ENCODE results near the gene KCNT1.

Gene KCNT1

GRCh38 chr9:135804581-135805421 lies 102.8 kb downstream of the KCNT1 start:
- no peak for TF ChIP-seq MYC (IDR thresholded peaks at IDR 0.05; ENCODE audit: low read depth, low read length)
- no peak for TF ChIP-seq POLR2A (IDR thresholded peaks at IDR 0.05; ENCODE audit: extremely low read depth, insufficient read length)
- TF ChIP-seq, protein P1, sequence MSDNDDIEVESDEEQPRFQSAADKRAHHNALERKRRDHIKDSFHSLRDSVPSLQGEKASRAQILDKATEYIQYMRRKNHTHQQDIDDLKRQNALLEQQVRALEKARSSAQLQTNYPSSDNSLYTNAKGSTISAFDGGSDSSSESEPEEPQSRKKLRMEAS (IDR thresholded peaks at IDR 0.05; ENCODE audit: low read depth, low read length): no peak
- TF ChIP-seq CTCF (IDR thresholded peaks at IDR 0.05; ENCODE audit: low read depth, low read length): peak; percentile 26
- peak; percentile 31 for DNase-seq (ENCODE audit: low read depth)

DNA sequence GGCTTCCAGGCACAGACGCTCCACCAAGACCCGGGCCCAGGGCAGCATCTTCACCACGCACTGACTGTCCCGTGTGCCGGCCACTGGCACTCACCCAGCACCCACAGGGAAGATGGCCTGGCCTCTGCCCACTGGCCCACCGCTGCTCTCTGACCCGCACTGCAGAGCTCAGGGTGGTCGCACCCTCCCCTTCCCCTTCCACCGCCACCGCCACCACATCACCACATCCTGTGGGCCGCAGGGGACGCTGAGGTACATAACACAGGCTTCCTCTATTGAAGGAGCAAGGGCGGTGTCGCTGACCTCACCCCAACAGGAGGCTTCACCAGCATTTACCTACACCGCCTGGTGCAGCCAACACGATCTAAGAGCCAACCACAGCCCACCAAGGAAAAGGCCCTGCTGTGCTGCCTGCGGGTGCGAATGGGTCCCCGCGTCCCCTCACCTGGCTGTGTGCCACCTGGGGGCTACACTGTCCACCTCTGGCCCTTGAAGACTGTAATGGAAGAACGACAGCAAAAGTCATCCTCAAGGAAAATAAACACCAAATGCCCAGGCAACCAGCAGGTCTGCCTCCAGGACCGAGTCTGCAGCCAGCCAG lies 103.5 kb downstream of the KCNT1 start:
- no peak overlapping the region for H3K4me3 ChIP-seq (ENCODE audit: low read depth, low read length)
- DNase-seq (ENCODE audit: low read depth): peak; percentile 62
- TF ChIP-seq MYC (IDR thresholded peaks at IDR 0.05; ENCODE audit: low read depth, low read length) (no peak), CTCF (IDR thresholded peaks at IDR 0.05; ENCODE audit: low read depth, low read length) (no peak), POLR2A (IDR thresholded peaks at IDR 0.05; ENCODE audit: extremely low read depth, insufficient read length) (no peak)
- TF ChIP-seq, protein P1 (IDR thresholded peaks at IDR 0.05; ENCODE audit: low read depth, low read length): no peak

More at GRCh38 chr9:135804581-135805421, 102.8 kb downstream of the KCNT1 start:
- H3K4me3 ChIP-seq (ENCODE audit: low read depth, low read length): no peak overlapping the region

DNA sequence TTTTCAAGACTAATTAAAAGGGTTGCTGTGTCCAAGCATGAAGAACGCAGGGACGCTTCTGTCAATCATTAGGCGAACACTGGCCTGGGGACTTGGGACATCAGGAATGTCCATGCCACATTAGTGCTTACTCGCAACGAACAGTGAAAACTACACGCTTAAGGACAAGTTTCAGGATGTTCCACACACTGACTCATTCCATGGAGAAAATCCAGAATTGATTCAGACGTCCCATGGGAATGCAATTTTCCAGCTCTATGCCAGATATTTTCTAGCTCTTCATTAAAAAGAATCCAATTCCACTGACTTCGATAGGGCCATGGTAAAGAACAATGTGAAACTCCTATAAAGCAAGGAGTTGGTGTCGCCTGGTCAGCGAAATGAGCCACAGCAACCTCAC lies 107.2 kb downstream of the KCNT1 start:
- no peak for TF ChIP-seq MYC (IDR thresholded peaks at IDR 0.05; ENCODE audit: low read depth, low read length)
- no peak for TF ChIP-seq POLR2A (IDR thresholded peaks at IDR 0.05; ENCODE audit: extremely low read depth, insufficient read length)
- TF ChIP-seq CTCF (IDR thresholded peaks at IDR 0.05; ENCODE audit: low read depth, low read length): no peak
- TF ChIP-seq, protein P1 (IDR thresholded peaks at IDR 0.05; ENCODE audit: low read depth, low read length): no peak
- no peak overlapping the region for H3K4me3 ChIP-seq (ENCODE audit: low read depth, low read length)
- no peak for DNase-seq (ENCODE audit: low read depth)

DNA sequence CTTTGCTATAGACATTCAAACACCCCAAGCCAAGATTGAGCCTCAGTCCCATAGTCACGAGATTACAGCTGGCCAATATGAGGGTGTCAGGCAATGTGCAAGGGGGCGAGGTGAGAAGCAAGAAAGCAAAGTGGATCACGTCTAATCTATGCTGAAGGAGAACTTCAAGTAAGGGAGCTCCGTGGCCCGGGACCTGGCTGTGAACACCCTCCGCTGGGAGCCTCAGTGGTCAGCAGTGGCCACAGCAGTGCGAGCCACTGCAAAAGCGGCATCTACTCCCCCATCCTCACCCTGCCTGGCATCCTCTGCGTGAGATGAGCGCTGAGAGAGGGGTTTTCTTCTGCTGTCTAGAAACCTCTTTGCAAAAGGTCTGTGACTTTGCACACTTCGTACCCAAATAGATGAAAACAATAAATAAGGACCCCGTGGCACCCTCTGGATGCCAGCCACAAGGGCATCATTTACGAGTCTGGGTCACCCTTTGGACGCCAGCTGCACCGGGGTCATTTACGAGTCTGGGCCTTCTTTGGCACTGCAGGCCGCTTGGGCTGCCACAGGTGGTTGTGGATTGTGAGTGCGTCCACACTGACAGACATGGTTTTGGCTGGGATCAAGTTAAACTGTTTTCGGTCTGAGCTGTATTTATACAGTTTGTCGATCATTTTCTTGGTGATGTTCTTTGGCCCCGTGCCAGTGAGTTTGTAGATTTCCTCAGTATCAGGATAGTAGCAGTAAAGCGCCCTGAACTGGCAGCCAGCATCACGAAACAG lies 109.0 kb downstream of the KCNT1 start:
- DNase-seq (ENCODE audit: low read depth): no peak
- no peak overlapping the region for H3K4me3 ChIP-seq (ENCODE audit: low read depth, low read length)
- TF ChIP-seq POLR2A (IDR thresholded peaks at IDR 0.05; ENCODE audit: extremely low read depth, insufficient read length): no peak
- no peak for TF ChIP-seq CTCF (IDR thresholded peaks at IDR 0.05; ENCODE audit: low read depth, low read length)

GRCh38 chr9:135811801-135812200 lies 109.8 kb downstream of the KCNT1 start:
- TF ChIP-seq CTCF (IDR thresholded peaks at IDR 0.05; ENCODE audit: low read depth, low read length) (no peak), MYC (IDR thresholded peaks at IDR 0.05; ENCODE audit: low read depth, low read length) (no peak), POLR2A (IDR thresholded peaks at IDR 0.05; ENCODE audit: extremely low read depth, insufficient read length) (no peak)
- TF ChIP-seq, protein P1 (IDR thresholded peaks at IDR 0.05; ENCODE audit: low read depth, low read length): no peak
- DNase-seq (ENCODE audit: low read depth): no peak
- no peak overlapping the region for H3K4me3 ChIP-seq (ENCODE audit: low read depth, low read length)
